ENCODE data around the gene CABP1.
A peak's percentile ranks its signal among the peaks of the same experiment; 100 is the strongest.

Gene CABP1

DNA sequence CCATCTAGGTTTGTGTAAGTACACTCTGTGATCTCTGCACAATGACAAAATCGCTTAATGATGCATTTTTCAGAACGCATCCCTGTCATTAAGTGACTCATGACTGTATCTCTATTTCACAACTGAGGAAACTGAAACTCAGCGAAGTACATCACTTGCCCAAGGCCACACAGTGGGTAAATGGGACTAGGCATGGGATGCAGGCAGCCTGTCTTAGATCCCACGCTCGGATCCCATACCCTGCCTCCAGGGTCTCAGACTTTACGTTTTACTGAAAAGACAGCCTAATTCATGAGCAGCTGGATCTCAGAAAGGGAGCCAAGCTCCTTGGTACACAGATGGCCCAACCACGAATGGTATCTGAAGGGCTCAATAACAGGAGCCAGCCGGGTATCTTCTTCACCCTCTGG is 44.1 kb downstream of the CABP1 start:
- peaks cover 12% of the 10 kb centered on the region for H4K20me1 ChIP-seq (ENCODE audit: insufficient read depth)
- H3K79me2 ChIP-seq (ENCODE audit: insufficient read depth, low read depth), result peaks cover 23% of the 10 kb centered on the region; the same call in 1 of the 2 replicates
- TF ChIP-seq, protein P1, sequence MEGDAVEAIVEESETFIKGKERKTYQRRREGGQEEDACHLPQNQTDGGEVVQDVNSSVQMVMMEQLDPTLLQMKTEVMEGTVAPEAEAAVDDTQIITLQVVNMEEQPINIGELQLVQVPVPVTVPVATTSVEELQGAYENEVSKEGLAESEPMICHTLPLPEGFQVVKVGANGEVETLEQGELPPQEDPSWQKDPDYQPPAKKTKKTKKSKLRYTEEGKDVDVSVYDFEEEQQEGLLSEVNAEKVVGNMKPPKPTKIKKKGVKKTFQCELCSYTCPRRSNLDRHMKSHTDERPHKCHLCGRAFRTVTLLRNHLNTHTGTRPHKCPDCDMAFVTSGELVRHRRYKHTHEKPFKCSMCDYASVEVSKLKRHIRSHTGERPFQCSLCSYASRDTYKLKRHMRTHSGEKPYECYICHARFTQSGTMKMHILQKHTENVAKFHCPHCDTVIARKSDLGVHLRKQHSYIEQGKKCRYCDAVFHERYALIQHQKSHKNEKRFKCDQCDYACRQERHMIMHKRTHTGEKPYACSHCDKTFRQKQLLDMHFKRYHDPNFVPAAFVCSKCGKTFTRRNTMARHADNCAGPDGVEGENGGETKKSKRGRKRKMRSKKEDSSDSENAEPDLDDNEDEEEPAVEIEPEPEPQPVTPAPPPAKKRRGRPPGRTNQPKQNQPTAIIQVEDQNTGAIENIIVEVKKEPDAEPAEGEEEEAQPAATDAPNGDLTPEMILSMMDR (conservative IDR thresholded peaks at IDR 0.05; ENCODE audit: low read depth, low read length), result no peak
- peaks cover 28% of the 10 kb centered on the region for H3K4me1 ChIP-seq (ENCODE audit: low read depth, poor library complexity, severe bottlenecking)
- H3K4me3 ChIP-seq (IDR thresholded peaks at IDR 0.05; ENCODE audit: insufficient read depth, low read depth, low read length), result no peak overlapping the region
- H3K27ac ChIP-seq, result peak overlapping the region; percentile 10; the same call in 1 of the 2 replicates
- peak overlapping the region; percentile 59 for H3K4me2 ChIP-seq
- H3K9ac ChIP-seq, result no peak overlapping the region
- H3K27me3 ChIP-seq (ENCODE audit: insufficient read depth, low read depth), result no peaks in the 10 kb centered on the region
- peak overlapping the region; percentile 4; the same call in 1 of the 2 replicates for H2AFZ ChIP-seq (ENCODE audit: low read depth)
- H3K36me3 ChIP-seq (ENCODE audit: insufficient read depth), result no peaks in the 10 kb centered on the region

DNA sequence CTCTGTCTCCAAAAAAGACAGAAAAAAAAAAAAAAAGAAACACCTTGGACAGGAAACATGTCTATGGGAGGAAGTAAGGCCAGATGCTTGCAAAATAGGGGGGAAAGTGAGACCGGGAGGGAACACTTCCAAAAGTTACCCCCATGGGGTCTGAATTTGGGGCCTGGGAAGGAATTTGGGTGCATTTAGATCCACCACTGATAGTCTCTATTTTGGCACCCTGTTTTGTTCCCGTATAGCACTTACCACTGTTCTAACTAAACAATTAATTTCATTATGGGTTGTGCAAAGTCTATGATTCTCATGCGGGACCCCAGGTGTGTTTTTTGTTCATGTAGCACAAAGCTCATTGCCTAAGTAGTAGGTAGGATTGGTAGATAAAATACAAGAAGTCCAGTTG is 45.1 kb downstream of the CABP1 start:
- H2AFZ ChIP-seq (ENCODE audit: low read depth), result peak overlapping the region; percentile 61; the same call in 1 of the 2 replicates
- H3K4me3 ChIP-seq (IDR thresholded peaks at IDR 0.05; ENCODE audit: insufficient read depth, low read depth, low read length), result no peak overlapping the region
- peak overlapping the region; percentile 92 for H3K4me2 ChIP-seq
- H3K79me2 ChIP-seq (ENCODE audit: insufficient read depth, low read depth), result peaks cover 33% of the 10 kb centered on the region; the same call in 1 of the 2 replicates
- peaks cover 20% of the 10 kb centered on the region for H4K20me1 ChIP-seq (ENCODE audit: insufficient read depth)
- H3K36me3 ChIP-seq (ENCODE audit: insufficient read depth), result no peaks in the 10 kb centered on the region
- TF ChIP-seq, protein P1 (conservative IDR thresholded peaks at IDR 0.05; ENCODE audit: low read depth, low read length), result no peak
- H3K27me3 ChIP-seq (ENCODE audit: insufficient read depth, low read depth), result no peaks in the 10 kb centered on the region
- H3K27ac ChIP-seq, result no peak overlapping the region
- peaks cover 38% of the 10 kb centered on the region for H3K4me1 ChIP-seq (ENCODE audit: low read depth, poor library complexity, severe bottlenecking)
- peak overlapping the region; percentile 25; the same call in 1 of the 2 replicates for H3K9ac ChIP-seq

DNA sequence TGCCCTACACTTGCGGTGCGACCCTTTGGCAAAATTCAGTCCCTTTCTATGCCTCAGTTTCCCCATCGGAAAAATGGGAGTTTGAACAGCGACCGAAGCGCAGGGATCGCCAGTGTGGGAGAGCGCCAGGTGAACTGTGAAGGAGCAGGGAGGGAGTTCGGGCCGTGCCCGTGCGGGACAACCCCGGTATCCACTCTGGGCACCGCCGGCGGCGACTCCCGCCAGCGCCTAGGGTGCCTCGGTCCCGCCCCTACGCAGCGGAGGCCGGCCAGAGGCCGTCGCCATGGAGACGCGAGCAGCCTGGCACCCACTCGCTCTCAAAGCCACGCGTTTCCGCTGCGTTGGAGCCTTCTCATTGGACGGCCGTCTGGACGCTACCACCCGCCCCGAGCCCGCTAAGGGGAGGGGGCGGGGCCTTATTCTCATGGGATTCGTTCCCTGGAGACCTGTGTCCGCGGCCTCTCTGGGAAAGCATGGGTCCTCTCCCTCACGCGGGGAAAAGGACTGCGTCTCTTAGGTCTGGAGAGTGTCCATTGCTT is 45.8 kb downstream of the CABP1 start:
- peaks cover 20% of the 10 kb centered on the region for H4K20me1 ChIP-seq (ENCODE audit: insufficient read depth)
- no peaks in the 10 kb centered on the region for H3K36me3 ChIP-seq (ENCODE audit: insufficient read depth)
- no peaks in the 10 kb centered on the region for H3K27me3 ChIP-seq (ENCODE audit: insufficient read depth, low read depth)
- TF ChIP-seq, protein P1 (conservative IDR thresholded peaks at IDR 0.05; ENCODE audit: low read depth, low read length), result no peak
- peak overlapping the region; percentile 61; the same call in 1 of the 2 replicates for H2AFZ ChIP-seq (ENCODE audit: low read depth)
- H3K27ac ChIP-seq, result peak overlapping the region; percentile 71
- H3K4me3 ChIP-seq (IDR thresholded peaks at IDR 0.05; ENCODE audit: insufficient read depth, low read depth, low read length), result no peak overlapping the region
- H3K79me2 ChIP-seq (ENCODE audit: insufficient read depth, low read depth), result peaks cover 40% of the 10 kb centered on the region
- H3K4me1 ChIP-seq (ENCODE audit: low read depth, poor library complexity, severe bottlenecking), result peaks cover 38% of the 10 kb centered on the region
- H3K9ac ChIP-seq, result peak overlapping the region; percentile 61; the same call in 1 of the 2 replicates
- peak overlapping the region; percentile 92 for H3K4me2 ChIP-seq

DNA sequence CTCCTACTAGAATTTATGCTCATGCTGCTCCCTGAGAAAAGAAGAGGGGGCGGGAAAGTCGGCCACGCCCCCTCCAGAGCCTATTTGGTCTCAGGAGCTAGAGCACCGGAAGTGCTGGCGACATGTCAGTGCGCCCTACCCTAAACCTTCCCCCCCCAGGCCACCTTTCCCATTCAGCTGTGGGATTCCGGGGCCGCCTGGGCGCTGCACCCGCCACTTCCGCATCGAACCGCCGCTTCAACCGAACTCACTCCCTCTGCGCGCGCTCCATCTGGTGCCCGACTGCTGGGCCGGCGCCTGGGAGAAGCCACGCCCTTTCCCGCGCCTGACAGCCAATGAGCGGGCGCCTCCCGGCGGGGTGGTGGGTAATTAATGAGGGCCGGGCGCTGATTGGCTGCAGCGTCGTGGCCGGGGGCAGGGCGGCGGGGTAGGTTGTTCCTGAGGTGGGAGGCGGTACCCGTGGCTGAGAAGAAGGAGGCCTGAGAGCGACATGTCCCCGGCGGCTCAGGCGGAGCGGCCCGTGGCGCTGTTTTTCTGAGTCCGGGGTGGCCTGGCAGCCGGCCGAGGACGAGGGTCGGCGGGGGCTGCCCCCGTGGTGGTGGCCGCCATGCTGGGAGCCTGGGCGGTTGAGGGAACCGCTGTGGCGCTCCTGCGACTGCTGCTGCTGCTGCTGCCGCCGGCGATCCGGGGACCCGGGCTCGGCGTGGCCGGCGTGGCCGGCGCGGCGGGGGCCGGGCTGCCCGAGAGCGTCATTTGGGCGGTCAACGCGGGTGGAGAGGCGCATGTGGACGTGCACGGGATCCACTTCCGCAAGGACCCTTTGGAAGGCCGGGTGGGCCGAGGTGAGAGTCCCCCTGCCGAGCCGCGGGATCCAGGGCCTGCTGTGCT is 46.5 kb downstream of the CABP1 start, which contains the start of gene MLEC:
MLEC (plus strand) TSS at position 460 of the 888 bp plus-strand sequence; CDS start at position 608, 148 bp downstream.
- Histone ChIP-seq H4K20me1 (ENCODE audit: insufficient read depth) (peaks cover 20% of the 10 kb centered on the region), H3K79me2 (ENCODE audit: insufficient read depth, low read depth) (peaks cover 47% of the 10 kb centered on the region), H3K9ac (peak within 1 kb of the TSS; percentile 61; the same call in 1 of the 2 replicates), H3K27ac (peak within 1 kb of the TSS; percentile 71), H3K4me2 (peak within 1 kb of the TSS; percentile 92), H3K4me3 (IDR thresholded peaks at IDR 0.05; ENCODE audit: insufficient read depth, low read depth, low read length) (no peak within 1 kb of the TSS), H3K4me1 (ENCODE audit: low read depth, poor library complexity, severe bottlenecking) (peaks cover 38% of the 10 kb centered on the region), H3K36me3 (ENCODE audit: insufficient read depth) (no peaks in the 10 kb centered on the region), H2AFZ (ENCODE audit: low read depth) (peak within 1 kb of the TSS; percentile 61; the same call in 1 of the 2 replicates), H3K27me3 (ENCODE audit: insufficient read depth, low read depth) (no peaks in the 10 kb centered on the region)
- TF ChIP-seq, protein P1 (conservative IDR thresholded peaks at IDR 0.05; ENCODE audit: low read depth, low read length), result no peak

Data from KMS-11 (cell line).